Stimulated activated CD8-positive, alpha-beta memory T cell treated with anti-CD3 and anti-CD28 coated beads, Interleukin-12 subunit alpha, Interleukin-12 subunit beta, amount 100 ng/mL, for 4 hours (primary cell): ENCODE data around the gene UPF2.

Experiments
- DNase-seq: peaks from one replicate; pipeline ENCODE4 v3.0.0-alpha.2; 2020; ENCODE audit warnings: low read depth

The UPF2 gene

GRCh38 chr10:11884706-11885423 is 157.7 kb downstream of the UPF2 start:
- DNase-seq, result no peak

- no peak for DNase-seq
Measured at GRCh38 chr10:11882646-11883375, 159.8 kb downstream of the UPF2 start.

- no peak for DNase-seq
Measured at GRCh38 chr10:11881477-11882417, 160.9 kb downstream of the UPF2 start.

GRCh38 chr10:11881030-11881476 is 161.6 kb downstream of the UPF2 start:
- DNase-seq, result no peak

GRCh38 chr10:11880151-11881029 is 162.2 kb downstream of the UPF2 start:
- DNase-seq, result no peak

GRCh38 chr10:11879387-11880094 is 163.1 kb downstream of the UPF2 start:
- DNase-seq, result no peak

- DNase-seq, result no peak
Measured at GRCh38 chr10:11878776-11879175, 163.8 kb downstream of the UPF2 start.

GRCh38 chr10:11877591-11877905 is 165.1 kb downstream of the UPF2 start:
- DNase-seq, result no peak

- no peak for DNase-seq
Measured at GRCh38 chr10:11876805-11877590, 165.6 kb downstream of the UPF2 start.

GRCh38 chr10:11876324-11876723 is 166.3 kb downstream of the UPF2 start:
- DNase-seq, result no peak

GRCh38 chr10:11875494-11876281 is 166.9 kb downstream of the UPF2 start:
- DNase-seq, result no peak

GRCh38 chr10:11874568-11875493 is 167.8 kb downstream of the UPF2 start:
- DNase-seq, result peak; percentile 16

GRCh38 chr10:11871466-11871865 is 171.1 kb downstream of the UPF2 start:
- DNase-seq, result no peak

- no peak for DNase-seq
Measured at GRCh38 chr10:11870900-11871400, 171.7 kb downstream of the UPF2 start.

- no peak for DNase-seq
Measured at GRCh38 chr10:11870461-11870780, 172.2 kb downstream of the UPF2 start.
